Gastroesophageal sphincter (tissue), 4 donors: ENCODE measurements around the gene NLK. TPM values are rescaled to one million over a fixed set of nuclear protein-coding genes. Genes with fewer than 3 reads are reported as not detected.

Source experiments
- ATAC-seq: fragments of 150-250 bp; one replicate; pipeline ENCODE4 v1.9.1; 2016; ENCODE audit warnings: mild to moderate bottlenecking, moderate library complexity
- H3K27ac ChIP-seq, 4 donors: fragments of 200-600 bp; sonication (generic) in 3 of 4; 1 replicate in 3 of 4; 2 replicates in 1 of 4; pipeline ENCODE4 v1.5.1; 2016 to 2019
- H3K27me3 ChIP-seq: fragments of 200-600 bp; sonication (generic); one replicate; pipeline ENCODE4 v1.5.1; 2019
- H3K36me3 ChIP-seq, 2 donors: fragments of 200-600 bp; sonication (generic); one replicate each; pipeline ENCODE4 v1.5.1; 2019; ENCODE audit warnings: control low read depth in 1 of 2
- H3K4me1 ChIP-seq, 3 donors: fragments of 200-600 bp; sonication (generic); 1 replicate in 2 of 3; 2 replicates in 1 of 3; pipeline ENCODE4 v1.5.1; 2016 to 2019; ENCODE audit warnings: control low read depth in 2 of 3
- H3K4me3 ChIP-seq, 2 donors: fragments of 200-600 bp; sonication (generic); one replicate each; pipeline ENCODE4 v1.5.1; 2019; ENCODE audit warnings: mild to moderate bottlenecking in 1 of 2, moderate library complexity in 1 of 2
- H3K9me3 ChIP-seq, 3 donors: fragments of 200-600 bp; sonication (generic); one replicate each; pipeline ENCODE4 v1.5.1; 2017 to 2019; ENCODE audit warnings: control low read depth in 2 of 3
- CTCF ChIP-seq, 4 experiments: fragments of 200-600 bp in 2 of 4; fragments of 450-650 bp in 2 of 4; sonication (generic) in 1 of 4; IDR thresholded peaks; one replicate each; pipeline ENCODE4 v1.5.1; 2017 to 2019; ENCODE audit warnings: antibody characterized with exemption in 4 of 4, mild to moderate bottlenecking in 2 of 4, moderate library complexity in 2 of 4
- EP300 ChIP-seq: sonication (generic); formaldehyde crosslinking; IDR thresholded peaks from one replicate; pipeline ENCODE4 v1.6.1; 2017; ENCODE audit warnings: antibody characterized with exemption, mild to moderate bottlenecking
- POLR2A ChIP-seq, 2 donors: fragments of 450-650 bp; IDR thresholded peaks; one replicate each; pipeline ENCODE4 v1.6.1; 2017; ENCODE audit warnings: antibody characterized with exemption in 2 of 2, mild to moderate bottlenecking in 2 of 2, moderate library complexity in 1 of 2
- POLR2AphosphoS5 ChIP-seq: sonication (generic); formaldehyde crosslinking; IDR thresholded peaks from one replicate; pipeline ENCODE4 v1.6.1; 2017; ENCODE audit warnings: antibody characterized with exemption
- WGBS, 2 donors: methylation state at CpG; one replicate each; pipeline ENCODE4 v1.1.5; 2018; ENCODE audit warnings: low coverage in 1 of 2; 5-methylcytosine and 5-hydroxymethylcytosine counted together
- total RNA-seq, 4 donors: library from RNA; depleted of rRNA; stranded (reverse); fragments of >200 nt; gene quantifications; one replicate each; pipeline ENCODE4 v1.1.0, GENCODE V29; 2016

Gene NLK
- total RNA-seq, 4 donors from 2014 or later: 12.8 to 16.1 (median 13.8) TPM

GRCh38 chr17:28041068-28041843 lies 1.2 kb upstream of the NLK start:
- no peaks in the 10 kb centered on the region for H3K27me3 ChIP-seq
- no peaks in the 10 kb centered on the region for H3K36me3 ChIP-seq
- H3K4me3 ChIP-seq: peak overlapping the region; percentile 87 to 96
- H3K27ac ChIP-seq: peak overlapping the region; percentile 90 to 93 (median 91)
- peak; percentile 43 to 63 for TF ChIP-seq POLR2A (IDR thresholded peaks at IDR 0.05)
- TF ChIP-seq EP300: no peak
- peak; percentile 75 for TF ChIP-seq POLR2AphosphoS5
- H3K9me3 ChIP-seq: no peaks in the 10 kb centered on the region
- 2% methylated on average over 14 to 17 of the region's 43 CpGs for WGBS, 2 donors
- peak; percentile 98 for ATAC-seq
- peaks cover 2 to 48% (median 19%) of the 10 kb centered on the region in 3 donors for H3K4me1 ChIP-seq

- TF ChIP-seq EP300: no peak
- TF ChIP-seq POLR2A (IDR thresholded peaks at IDR 0.05): no peak
- no peak for TF ChIP-seq POLR2AphosphoS5
- no peak for TF ChIP-seq CTCF (IDR thresholded peaks at IDR 0.05)
- no peaks in the 10 kb centered on the region for H3K9me3 ChIP-seq
- peak; percentile 5 for ATAC-seq
- no peaks in the 10 kb centered on the region for H3K27me3 ChIP-seq
- peak overlapping the region; percentile 87 to 96 for H3K4me3 ChIP-seq
- peaks cover 2 to 52% (median 19%) of the 10 kb centered on the region in 3 donors for H3K4me1 ChIP-seq
- 5 to 6% methylated on average over 10 to 12 of the region's 34 CpGs for WGBS, 2 donors
- H3K36me3 ChIP-seq: no peaks in the 10 kb centered on the region
- H3K27ac ChIP-seq: peak overlapping the region; percentile 90 to 93 (median 91)
Measured at GRCh38 chr17:28041844-28042656, 427 bp upstream of the NLK start.

- Histone ChIP-seq H3K4me1 (peaks cover 2 to 53% (median 19%) of the 10 kb centered on the region in 3 donors), H3K4me3 (no peak overlapping the region), H3K27ac (no peak overlapping the region), H3K27me3 (no peaks in the 10 kb centered on the region), H3K9me3 (no peaks in the 10 kb centered on the region), H3K36me3 (no peaks in the 10 kb centered on the region)
- TF ChIP-seq POLR2A (IDR thresholded peaks at IDR 0.05) (no peak), CTCF (IDR thresholded peaks at IDR 0.05) (no peak), POLR2AphosphoS5 (no peak), EP300 (no peak)
- no peak for ATAC-seq
- WGBS, 2 donors: 80 to 95% methylated on average over 1 to 14 of the region's 16 CpGs
Measured at GRCh38 chr17:28042721-28043291, 329 bp downstream of the NLK start.

- no peak overlapping the region for H3K4me3 ChIP-seq
- H3K9me3 ChIP-seq: no peaks in the 10 kb centered on the region
- no peaks in the 10 kb centered on the region for H3K27me3 ChIP-seq
- 86% methylated on average over 3 of the region's 3 CpGs; no CpG with 5 or more reads in 1 of the 2 donors for WGBS, 2 donors
- ATAC-seq: no peak
- H3K27ac ChIP-seq: no peak overlapping the region
- no peaks in the 10 kb centered on the region for H3K36me3 ChIP-seq
- no peak for TF ChIP-seq POLR2A (IDR thresholded peaks at IDR 0.05)
- TF ChIP-seq POLR2AphosphoS5: no peak
- TF ChIP-seq EP300: no peak
- TF ChIP-seq CTCF (IDR thresholded peaks at IDR 0.05): no peak
- H3K4me1 ChIP-seq: peaks cover 2 to 58% (median 19%) of the 10 kb centered on the region in 3 donors
Measured at GRCh38 chr17:28043296-28043695, 819 bp downstream of the NLK start.

GRCh38 chr17:28043741-28044140 lies 1.3 kb downstream of the NLK start:
- no peak overlapping the region for H3K27ac ChIP-seq
- no peak overlapping the region for H3K4me3 ChIP-seq

More at GRCh38 chr17:28043741-28044140, 1.3 kb downstream of the NLK start:
- Histone ChIP-seq H3K4me1 (peaks cover 2 to 60% (median 19%) of the 10 kb centered on the region in 3 donors), H3K27me3 (no peaks in the 10 kb centered on the region), H3K36me3 (no peaks in the 10 kb centered on the region), H3K9me3 (no peaks in the 10 kb centered on the region)
- TF ChIP-seq EP300 (no peak), CTCF (IDR thresholded peaks at IDR 0.05) (no peak), POLR2AphosphoS5 (no peak), POLR2A (IDR thresholded peaks at IDR 0.05) (no peak)
- ATAC-seq: no peak
